ENCODE results near the gene RUNX3.

- TF ChIP-seq, protein P1, sequence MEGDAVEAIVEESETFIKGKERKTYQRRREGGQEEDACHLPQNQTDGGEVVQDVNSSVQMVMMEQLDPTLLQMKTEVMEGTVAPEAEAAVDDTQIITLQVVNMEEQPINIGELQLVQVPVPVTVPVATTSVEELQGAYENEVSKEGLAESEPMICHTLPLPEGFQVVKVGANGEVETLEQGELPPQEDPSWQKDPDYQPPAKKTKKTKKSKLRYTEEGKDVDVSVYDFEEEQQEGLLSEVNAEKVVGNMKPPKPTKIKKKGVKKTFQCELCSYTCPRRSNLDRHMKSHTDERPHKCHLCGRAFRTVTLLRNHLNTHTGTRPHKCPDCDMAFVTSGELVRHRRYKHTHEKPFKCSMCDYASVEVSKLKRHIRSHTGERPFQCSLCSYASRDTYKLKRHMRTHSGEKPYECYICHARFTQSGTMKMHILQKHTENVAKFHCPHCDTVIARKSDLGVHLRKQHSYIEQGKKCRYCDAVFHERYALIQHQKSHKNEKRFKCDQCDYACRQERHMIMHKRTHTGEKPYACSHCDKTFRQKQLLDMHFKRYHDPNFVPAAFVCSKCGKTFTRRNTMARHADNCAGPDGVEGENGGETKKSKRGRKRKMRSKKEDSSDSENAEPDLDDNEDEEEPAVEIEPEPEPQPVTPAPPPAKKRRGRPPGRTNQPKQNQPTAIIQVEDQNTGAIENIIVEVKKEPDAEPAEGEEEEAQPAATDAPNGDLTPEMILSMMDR (conservative IDR thresholded peaks at IDR 0.05; ENCODE audit: low read depth, low read length): no peak
- TF ChIP-seq EZH2 (IDR thresholded peaks at IDR 0.05; ENCODE audit: low read length, unreplicated experiment) (no peak), EZH2phosphoT487 (IDR thresholded peaks at IDR 0.05; ENCODE audit: borderline replicate concordance, low read length) (no peak)
These were observed 52.0 kb downstream of the RUNX3 start for GRCh38 chr1:24878045-24878444.
